K562 (cell line): Measurements from ENCODE around the gene SAE1. TPM values are rescaled to one million over a fixed set of nuclear protein-coding genes. Genes with fewer than 3 reads are reported as not detected.
A peak's percentile ranks its signal among the peaks of the same experiment; 100 is the strongest.

Source experiments
- ADNP ChIP-seq: fragments of 200-800 bp; sonication (Bioruptor generic); IDR thresholded peaks from 2 replicates; pipeline ENCODE4 v1.6.1; 2016; ENCODE audit warnings: missing genetic modification characterization, missing compliant biosample characterization
- ARNT ChIP-seq, 2 experiments: fragments of 450-650 bp; IDR thresholded peaks; 2 replicates each; pipeline ENCODE4 v1.6.1; 2016; ENCODE audit warnings: mild to moderate bottlenecking in 1 of 2
- CBX1 ChIP-seq: sonication (generic); IDR thresholded peaks from 2 replicates; pipeline ENCODE4 v1.6.1; 2016; ENCODE audit warnings: antibody characterized with exemption, low read depth, mild to moderate bottlenecking
- DIDO1 ChIP-seq: fragments of 450-650 bp; IDR thresholded peaks from 2 replicates; pipeline ENCODE4 v1.6.1; 2016; ENCODE audit warnings: low read depth, missing biosample characterization, missing genetic modification characterization
- FUS ChIP-seq: fragments of 200-400 bp; formaldehyde crosslinking; optimal IDR thresholded peaks from 2 replicates; pipeline ENCODE3; 2017; ENCODE audit warnings: low read depth, low read length
- HMG20B ChIP-seq: fragments of 250-450 bp; sonication (Bioruptor Pico); IDR thresholded peaks from 2 replicates; pipeline ENCODE4 v1.5.0; 2021; ENCODE audit warnings: mild to moderate bottlenecking
- IFI16 ChIP-seq: fragments of 250-450 bp; sonication (Bioruptor Pico); IDR thresholded peaks from 2 replicates; pipeline ENCODE4 v2.1.2; 2022; ENCODE audit warnings: mild to moderate bottlenecking, inconsistent platforms
- NCOA6 ChIP-seq: fragments of 450-650 bp; IDR thresholded peaks from 2 replicates; pipeline ENCODE4 v1.6.1; 2017; ENCODE audit warnings: mild to moderate bottlenecking
- NONO ChIP-seq, 2 experiments: fragments of 200-400 bp in 1 of 2; fragments of 450-650 bp in 1 of 2; formaldehyde crosslinking in 1 of 2; IDR thresholded peaks; 2 replicates each; pipeline ENCODE4 v1.6.1; 2017; ENCODE audit warnings: low read depth in 2 of 2, mild to moderate bottlenecking in 2 of 2, moderate library complexity in 2 of 2, low read length in 1 of 2
- RNF2 ChIP-seq: sonication (generic); IDR thresholded peaks from 2 replicates; pipeline ENCODE4 v1.6.1; 2016
- SAP30 ChIP-seq: fragments of 200-600 bp; sonication (generic); IDR thresholded peaks from 2 replicates; pipeline ENCODE4 v1.6.1; 2012; ENCODE audit warnings: borderline replicate concordance, low read depth, mild to moderate bottlenecking, moderate library complexity, low read length, control low read depth, inconsistent platforms; ENCODE audit not compliant: insufficient read depth, poor library complexity, severe bottlenecking
- SMC3 ChIP-seq: conservative IDR thresholded peaks from 2 replicates; pipeline ENCODE4 v1.6.1; 2011; ENCODE audit warnings: low read depth, low read length, improper control_type of control experiment; ENCODE audit not compliant: insufficient read depth
- SNAPC5 ChIP-seq: fragments of 250-450 bp; sonication (Bioruptor Pico); IDR thresholded peaks from 2 replicates; pipeline ENCODE4 v1.8.0; 2021; ENCODE audit warnings: moderate library complexity, mild to moderate bottlenecking, inconsistent platforms
- TEAD4 ChIP-seq, 2 experiments: sonication (generic) in 1 of 2; formaldehyde crosslinking in 1 of 2; IDR thresholded peaks; 2 replicates each; pipeline versions ENCODE4 v1.6.1 to v1.8.0; 2012 to 2022; ENCODE audit warnings: borderline replicate concordance in 1 of 2, inconsistent platforms in 1 of 2, low read length in 1 of 2, mild to moderate bottlenecking in 1 of 2, missing genetic modification reagents in 1 of 2
- TSC22D4 ChIP-seq: fragments of 450-650 bp; IDR thresholded peaks from 2 replicates; pipeline ENCODE4 v1.6.1; 2016; ENCODE audit warnings: missing genetic modification characterization, missing biosample characterization, control low read depth
- ZFP30 ChIP-seq: fragments of 250-450 bp; sonication (Bioruptor Pico); IDR thresholded peaks from 2 replicates; pipeline ENCODE4 v1.8.0; 2022; ENCODE audit warnings: moderate library complexity, mild to moderate bottlenecking, inconsistent platforms, borderline replicate concordance
- ZKSCAN8 ChIP-seq: fragments of 200-800 bp; sonication (Bioruptor generic); IDR thresholded peaks from 2 replicates; pipeline ENCODE4 v1.6.1; 2016; ENCODE audit warnings: missing genetic modification characterization, missing compliant biosample characterization
- ZMIZ1 ChIP-seq, 2 experiments: fragments of 150-350 bp in 1 of 2; IDR thresholded peaks; 2 replicates each; pipeline ENCODE4 v1.6.1; 2012 to 2016; ENCODE audit warnings: low read depth in 2 of 2, low read length in 2 of 2, mild to moderate bottlenecking in 1 of 2, moderate library complexity in 1 of 2
- ZNF778 ChIP-seq: fragments of 450-650 bp; formaldehyde crosslinking; IDR thresholded peaks from 2 replicates; pipeline ENCODE4 v1.4.0; 2020; ENCODE audit warnings: mild to moderate bottlenecking, moderate library complexity
- ZNF780A ChIP-seq: fragments of 250-450 bp; sonication (Bioruptor Pico); IDR thresholded peaks from 2 replicates; pipeline ENCODE4 v1.5.0; 2021; ENCODE audit warnings: mild to moderate bottlenecking
- polyA plus RNA-seq, 8 experiments: library from polyadenylated mRNA; depleted of rRNA in 4 of 8; stranded (reverse) in 5 of 8; unstranded in 3 of 8; fragments of >200 nt; fragmentation: Nextera tagmentation in 2 of 8; fragmentation: Illumina TruSeq in 1 of 8; extraction: Ambion mirVana in 2 of 8; extraction: Trizol in 1 of 8; gene quantifications; 2 replicates each; pipeline versions ENCODE4 v1.2.1 to v1.2.3, GENCODE V29; 2011 to 2014; ENCODE audit warnings: inconsistent platforms in 1 of 8, missing spikeins in 1 of 8
- total RNA-seq, 7 experiments: library from RNA; depleted of rRNA in 6 of 7; stranded (reverse); fragments of >200 nt in 6 of 7; fragmentation: Illumina TruSeq in 2 of 7; extraction: Trizol in 2 of 7; gene quantifications; 2 replicates each; pipeline versions ENCODE4 v1.2.1 to v1.2.3, GENCODE V29; 2011 to 2021; ENCODE audit warnings: low replicate concordance in 1 of 7
- TF ChIP-seq, protein P1 (sequence below), 2 experiments: IDR thresholded peaks in 1 of 2; conservative IDR thresholded peaks in 1 of 2; 2 replicates each; pipeline ENCODE4 v1.6.1; 2016; ENCODE audit warnings: low read depth in 2 of 2, mild to moderate bottlenecking in 1 of 2, missing compliant biosample characterization in 1 of 2, missing genetic modification characterization in 1 of 2, moderate library complexity in 1 of 2

SAE1 gene
- total and polyA plus RNA-seq, 9 of the 15 experiments (the other 6 are each of a cell fraction or from before 2014, with no cell fraction given), result 82.8 to 299 (median 217) TPM

DNA sequence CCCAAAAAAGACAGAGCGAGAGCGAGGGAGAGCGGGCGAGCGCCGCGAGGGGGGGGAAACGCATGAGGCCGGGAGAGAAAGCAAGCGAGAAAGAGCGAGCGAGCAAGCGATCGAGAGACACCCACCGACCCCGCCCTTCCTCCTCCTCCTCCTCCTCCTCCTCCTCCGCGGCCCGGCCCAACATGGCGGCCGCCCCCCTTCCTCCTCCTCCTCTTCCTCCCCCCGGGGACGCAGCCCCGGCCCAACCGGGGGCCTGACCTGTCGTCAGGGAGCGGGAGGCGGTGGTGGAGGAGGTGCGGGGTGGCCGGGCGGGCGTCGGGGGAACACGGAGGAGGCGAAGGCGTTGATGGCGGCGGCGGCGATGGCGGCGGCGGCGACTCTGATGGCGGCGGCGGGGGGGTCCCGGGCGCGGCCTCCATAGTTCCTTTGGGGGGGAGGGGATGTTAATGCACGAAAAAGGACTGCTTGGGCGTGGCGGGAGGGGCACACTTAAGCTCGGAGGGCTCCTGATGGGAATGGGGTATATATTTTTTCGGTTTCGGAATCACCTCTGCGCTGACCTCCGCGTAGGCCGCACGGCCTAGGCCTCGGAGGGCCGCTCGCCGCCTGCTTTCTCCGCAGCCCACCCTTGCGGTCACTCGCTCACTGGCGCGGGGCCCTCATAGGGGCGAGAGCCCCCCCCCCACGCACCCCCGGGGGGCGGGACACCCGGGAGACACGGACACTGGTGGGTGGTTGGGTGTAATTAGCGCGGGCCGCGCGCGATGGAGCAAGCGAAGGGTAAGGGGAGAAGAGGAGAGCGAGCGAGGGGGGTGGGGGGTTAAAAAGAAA, 18.3 kb upstream of the SAE1 start (continued):
- no peak for TF ChIP-seq TSC22D4 (tag)
- peak; percentile 41; the same call in 1 of the 2 replicates for TF ChIP-seq TEAD4 (IDR thresholded peaks at IDR 0.05; ENCODE audit: low read length)
- no peak; the same call in 1 of the 2 replicates for TF ChIP-seq TEAD4 (CRISPR knock-in tag; IDR thresholded peaks at IDR 0.05; ENCODE audit: borderline replicate concordance)
- TF ChIP-seq DIDO1 (tag), result 0 out of 2 replicates have a peak, but pooled peaks have one; percentile 25
- TF ChIP-seq FUS, result no peak
- TF ChIP-seq ZNF778 (CRISPR knock-in tag), result no peak
- no peak for TF ChIP-seq ARNT (IDR thresholded peaks at IDR 0.05)
- 0 out of 2 replicates have a peak, but pooled peaks have one; percentile 45 for TF ChIP-seq ZFP30 (CRISPR knock-in tag)
- no peak for TF ChIP-seq ZKSCAN8 (CRISPR knock-in tag)
- no peak for TF ChIP-seq NCOA6
- TF ChIP-seq, protein P1, sequence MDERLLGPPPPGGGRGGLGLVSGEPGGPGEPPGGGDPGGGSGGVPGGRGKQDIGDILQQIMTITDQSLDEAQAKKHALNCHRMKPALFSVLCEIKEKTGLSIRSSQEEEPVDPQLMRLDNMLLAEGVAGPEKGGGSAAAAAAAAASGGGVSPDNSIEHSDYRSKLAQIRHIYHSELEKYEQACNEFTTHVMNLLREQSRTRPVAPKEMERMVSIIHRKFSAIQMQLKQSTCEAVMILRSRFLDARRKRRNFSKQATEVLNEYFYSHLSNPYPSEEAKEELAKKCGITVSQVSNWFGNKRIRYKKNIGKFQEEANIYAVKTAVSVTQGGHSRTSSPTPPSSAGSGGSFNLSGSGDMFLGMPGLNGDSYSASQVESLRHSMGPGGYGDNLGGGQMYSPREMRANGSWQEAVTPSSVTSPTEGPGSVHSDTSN (CRISPR knock-in tag; IDR thresholded peaks at IDR 0.05; ENCODE audit: low read depth), result no peak
- TF ChIP-seq, protein P1 (tag; conservative IDR thresholded peaks at IDR 0.05; ENCODE audit: low read depth), result no peak
- TF ChIP-seq NONO (IDR thresholded peaks at IDR 0.05; ENCODE audit: low read depth in 2 of 2, low read length in 1 of 2), result no peak; a peak in 2 of 4 replicates
- no peak for TF ChIP-seq IFI16 (CRISPR knock-in tag)
- no peak for TF ChIP-seq SAP30
- no peak for TF ChIP-seq ADNP (tag)
- no peak for TF ChIP-seq CBX1
- TF ChIP-seq HMG20B (CRISPR knock-in tag), result no peak
- TF ChIP-seq RNF2, result peak; percentile 47; the same call in 1 of the 2 replicates
- peak in 1 of 2 experiments; percentile 13; a peak in 1 of 4 replicates for TF ChIP-seq ZMIZ1 (IDR thresholded peaks at IDR 0.05; ENCODE audit: low read depth in 2 of 2, low read length in 2 of 2)
- TF ChIP-seq SMC3, result no peak
- TF ChIP-seq ZNF780A (CRISPR knock-in tag), result no peak
- TF ChIP-seq SNAPC5 (CRISPR knock-in tag), result no peak
